Measurements from ENCODE around the gene NR2F1.
A peak's percentile ranks its signal among the peaks of the same experiment; 100 is the strongest.

NR2F1 gene

DNA sequence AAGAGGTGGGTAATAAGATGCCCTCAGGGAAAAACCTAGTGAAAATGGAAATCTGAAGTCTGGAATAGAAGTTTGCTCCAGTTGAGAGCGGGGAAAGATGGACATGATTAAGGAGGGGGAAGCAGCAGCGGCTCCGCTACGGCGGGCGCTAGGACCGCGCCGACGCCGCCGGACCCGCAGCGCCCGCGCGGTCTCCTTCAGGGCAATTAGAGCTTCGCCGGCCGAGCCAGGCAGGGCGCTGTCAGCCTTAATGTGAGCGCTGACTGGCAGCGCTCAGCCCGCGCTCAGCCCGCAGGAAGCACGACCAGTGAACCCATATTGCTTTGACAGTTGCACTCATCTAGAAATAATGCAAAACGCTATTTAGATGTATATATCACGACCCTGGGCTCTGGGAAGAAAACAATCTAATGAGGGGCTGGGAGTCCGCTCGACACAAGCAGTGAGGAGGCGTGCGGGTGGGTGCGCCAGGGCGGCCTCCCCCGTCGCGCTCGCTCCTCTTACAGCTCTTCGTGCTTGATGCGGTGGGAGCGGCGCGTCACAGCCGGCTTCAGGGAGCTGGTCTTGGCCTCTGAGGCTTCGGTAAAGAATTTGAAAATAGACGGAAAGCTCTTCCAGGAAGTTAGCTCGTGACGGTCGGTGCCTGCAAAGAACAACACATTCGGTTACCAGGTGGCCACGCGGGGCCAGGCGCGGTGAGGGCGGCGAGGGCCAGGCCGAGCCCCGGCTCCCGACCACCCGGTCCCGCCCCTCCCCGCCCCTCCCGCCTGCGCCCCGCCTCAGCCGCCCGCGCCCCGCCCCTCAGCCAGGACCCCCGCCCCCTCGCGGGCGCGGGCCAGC lies 37.7 kb downstream of the NR2F1 start:
- Histone ChIP-seq H3K4me1 (ENCODE audit: control insufficient read depth in 2 of 2, insufficient read depth in 2 of 2, low read length in 2 of 2) (peaks cover 0 to 3% of the 10 kb centered on the region in 2 donors), H3K36me3 (ENCODE audit: control insufficient read depth in 2 of 2, insufficient read depth in 2 of 2, low read length in 2 of 2) (no peaks in the 10 kb centered on the region), H3K27ac (ENCODE audit: low read depth in 2 of 2, low read length in 2 of 2) (peak overlapping the region; percentile 39 to 61), H3K9ac (ENCODE audit: low read depth in 1 of 2, low read length in 2 of 2) (peak overlapping the region; percentile 26 to 57), H3K9me3 (ENCODE audit: control insufficient read depth in 2 of 2, low read length in 2 of 2) (no peaks in the 10 kb centered on the region), H3K27me3 (ENCODE audit: control insufficient read depth in 2 of 2, insufficient read depth in 2 of 2, low read length in 2 of 2) (peaks cover 0 to 3% of the 10 kb centered on the region in 2 donors), H3K4me3 (ENCODE audit: low read length in 2 of 2) (peak overlapping the region; percentile 71 to 83)

DNA sequence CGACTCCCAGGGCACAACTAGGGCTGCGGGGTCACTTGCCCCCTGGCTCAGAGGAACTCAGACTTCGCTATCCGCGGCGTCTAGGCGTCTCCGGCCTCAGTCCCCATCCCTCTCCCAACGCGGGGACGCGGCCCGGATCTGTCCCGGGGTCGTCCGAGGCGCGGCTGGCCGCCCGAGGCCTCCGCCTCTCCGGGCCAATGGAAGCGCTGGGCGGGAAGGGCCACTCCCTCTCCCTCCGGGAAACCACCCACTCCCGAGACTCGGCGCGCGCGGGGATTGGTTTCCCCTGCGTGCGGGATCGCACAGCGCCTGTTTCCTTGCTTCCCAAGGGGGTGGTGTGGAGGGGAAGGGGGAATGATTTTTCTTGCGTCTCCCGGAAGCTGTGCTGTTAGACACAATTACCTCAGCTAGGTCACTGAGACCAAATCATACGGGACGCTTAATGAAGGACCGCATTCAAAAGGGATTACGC lies 38.3 kb downstream of the NR2F1 start:
- no peaks in the 10 kb centered on the region for H3K9me3 ChIP-seq (ENCODE audit: control insufficient read depth in 2 of 2, low read length in 2 of 2)
- peak overlapping the region in 1 of 2 donors; percentile 61 for H3K27ac ChIP-seq (ENCODE audit: low read depth in 2 of 2, low read length in 2 of 2)
- H3K36me3 ChIP-seq (ENCODE audit: control insufficient read depth in 2 of 2, insufficient read depth in 2 of 2, low read length in 2 of 2) = no peaks in the 10 kb centered on the region
- H3K9ac ChIP-seq (ENCODE audit: low read depth in 1 of 2, low read length in 2 of 2) = peak overlapping the region in 1 of 2 donors; percentile 57
- peaks cover 0 to 3% of the 10 kb centered on the region in 2 donors for H3K27me3 ChIP-seq (ENCODE audit: control insufficient read depth in 2 of 2, insufficient read depth in 2 of 2, low read length in 2 of 2)
- peaks cover 0 to 3% of the 10 kb centered on the region in 2 donors for H3K4me1 ChIP-seq (ENCODE audit: control insufficient read depth in 2 of 2, insufficient read depth in 2 of 2, low read length in 2 of 2)
- H3K4me3 ChIP-seq (ENCODE audit: low read length in 2 of 2) = peak overlapping the region; percentile 70 to 71

DNA sequence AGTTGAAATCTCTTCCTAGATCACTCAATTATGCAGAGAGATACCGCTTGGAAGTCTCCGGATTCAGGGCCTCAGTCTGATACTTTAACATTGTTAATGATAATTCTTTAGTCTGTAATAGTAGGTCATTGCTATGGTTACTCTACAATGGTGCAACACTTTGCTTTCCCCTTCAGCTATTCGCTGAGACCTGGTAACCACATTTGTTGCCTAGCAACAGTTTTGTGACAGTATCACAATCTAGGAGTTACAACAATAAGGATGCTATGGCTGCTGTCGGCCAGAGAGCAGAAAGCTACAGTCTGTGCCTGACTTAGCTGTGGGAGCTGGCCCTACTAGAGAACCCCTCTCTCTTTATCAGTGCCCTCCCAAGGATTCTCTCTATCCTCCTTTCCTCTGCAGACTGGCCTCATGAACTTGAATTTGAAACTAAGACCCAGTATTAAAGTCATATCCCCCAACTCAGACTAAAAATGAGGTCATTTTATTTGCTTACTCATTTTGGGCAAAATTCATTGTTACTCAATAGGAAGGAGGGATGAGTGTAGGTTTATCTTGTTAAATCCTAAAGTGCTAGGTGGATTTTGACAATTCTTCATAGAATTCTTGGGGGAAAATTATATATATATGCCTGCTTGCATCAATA lies 39.3 kb downstream of the NR2F1 start:
- Histone ChIP-seq H3K27ac (ENCODE audit: low read depth in 2 of 2, low read length in 2 of 2) (no peak overlapping the region), H3K27me3 (ENCODE audit: control insufficient read depth in 2 of 2, insufficient read depth in 2 of 2, low read length in 2 of 2) (peaks cover 0 to 3% of the 10 kb centered on the region in 2 donors), H3K36me3 (ENCODE audit: control insufficient read depth in 2 of 2, insufficient read depth in 2 of 2, low read length in 2 of 2) (no peaks in the 10 kb centered on the region), H3K4me1 (ENCODE audit: control insufficient read depth in 2 of 2, insufficient read depth in 2 of 2, low read length in 2 of 2) (peaks cover 0 to 3% of the 10 kb centered on the region in 2 donors), H3K9me3 (ENCODE audit: control insufficient read depth in 2 of 2, low read length in 2 of 2) (no peaks in the 10 kb centered on the region), H3K4me3 (ENCODE audit: low read length in 2 of 2) (no peak overlapping the region), H3K9ac (ENCODE audit: low read depth in 1 of 2, low read length in 2 of 2) (no peak overlapping the region)

DNA sequence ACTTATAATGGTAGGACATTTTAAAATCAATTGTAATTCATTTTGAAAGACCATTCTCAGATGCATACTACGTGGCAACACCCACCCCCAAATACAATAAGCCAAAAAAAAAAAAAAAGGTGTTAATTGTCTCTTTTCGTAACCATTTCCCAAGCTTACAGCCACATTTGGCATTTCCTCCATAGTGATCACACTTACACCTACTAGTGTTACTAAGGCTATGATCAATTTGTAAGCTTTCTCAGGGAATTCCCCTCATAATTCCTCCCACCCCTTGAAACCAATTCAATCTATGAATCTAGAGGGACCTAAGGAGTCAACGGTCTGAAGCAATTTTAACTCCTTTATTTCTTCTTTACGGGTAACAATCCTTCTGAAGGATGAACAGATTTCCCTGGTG lies 40.1 kb downstream of the NR2F1 start:
- no peak overlapping the region for H3K27ac ChIP-seq (ENCODE audit: low read depth in 2 of 2, low read length in 2 of 2)
- no peaks in the 10 kb centered on the region for H3K36me3 ChIP-seq (ENCODE audit: control insufficient read depth in 2 of 2, insufficient read depth in 2 of 2, low read length in 2 of 2)
- no peaks in the 10 kb centered on the region for H3K9me3 ChIP-seq (ENCODE audit: control insufficient read depth in 2 of 2, low read length in 2 of 2)
- no peak overlapping the region for H3K9ac ChIP-seq (ENCODE audit: low read depth in 1 of 2, low read length in 2 of 2)
- H3K4me3 ChIP-seq (ENCODE audit: low read length in 2 of 2) = no peak overlapping the region
- H3K4me1 ChIP-seq (ENCODE audit: control insufficient read depth in 2 of 2, insufficient read depth in 2 of 2, low read length in 2 of 2) = peaks cover 0 to 3% of the 10 kb centered on the region in 2 donors
- H3K27me3 ChIP-seq (ENCODE audit: control insufficient read depth in 2 of 2, insufficient read depth in 2 of 2, low read length in 2 of 2) = peaks cover 0 to 3% of the 10 kb centered on the region in 2 donors

DNA sequence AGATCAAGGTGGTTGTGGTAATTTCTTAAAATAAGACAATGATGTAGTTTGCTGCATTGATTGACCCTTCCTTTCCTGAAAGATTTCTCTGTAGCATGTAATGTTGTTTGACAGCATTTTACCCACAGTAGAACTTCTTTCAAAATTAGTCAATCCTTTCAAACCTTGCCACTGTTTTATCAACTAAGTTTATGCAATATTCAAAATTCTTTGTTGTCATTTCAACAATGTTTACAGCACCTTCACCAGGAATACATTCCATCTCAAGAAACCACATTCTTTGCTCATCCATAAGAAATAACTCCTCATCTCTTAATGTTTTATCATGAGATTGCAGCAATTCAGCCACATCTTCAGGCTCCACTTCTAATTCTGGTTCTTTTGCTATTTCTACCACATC lies 43.8 kb downstream of the NR2F1 start:
- H3K36me3 ChIP-seq (ENCODE audit: control insufficient read depth in 2 of 2, insufficient read depth in 2 of 2, low read length in 2 of 2) = no peaks in the 10 kb centered on the region
- H3K9me3 ChIP-seq (ENCODE audit: control insufficient read depth in 2 of 2, low read length in 2 of 2) = no peaks in the 10 kb centered on the region
- peaks cover 0 to 3% of the 10 kb centered on the region in 2 donors for H3K27me3 ChIP-seq (ENCODE audit: control insufficient read depth in 2 of 2, insufficient read depth in 2 of 2, low read length in 2 of 2)
- H3K4me3 ChIP-seq (ENCODE audit: low read length in 2 of 2) = no peak overlapping the region
- H3K27ac ChIP-seq (ENCODE audit: low read depth in 2 of 2, low read length in 2 of 2) = no peak overlapping the region
- no peaks in the 10 kb centered on the region for H3K4me1 ChIP-seq (ENCODE audit: control insufficient read depth in 2 of 2, insufficient read depth in 2 of 2, low read length in 2 of 2)
- H3K9ac ChIP-seq (ENCODE audit: low read depth in 1 of 2, low read length in 2 of 2) = no peak overlapping the region

DNA sequence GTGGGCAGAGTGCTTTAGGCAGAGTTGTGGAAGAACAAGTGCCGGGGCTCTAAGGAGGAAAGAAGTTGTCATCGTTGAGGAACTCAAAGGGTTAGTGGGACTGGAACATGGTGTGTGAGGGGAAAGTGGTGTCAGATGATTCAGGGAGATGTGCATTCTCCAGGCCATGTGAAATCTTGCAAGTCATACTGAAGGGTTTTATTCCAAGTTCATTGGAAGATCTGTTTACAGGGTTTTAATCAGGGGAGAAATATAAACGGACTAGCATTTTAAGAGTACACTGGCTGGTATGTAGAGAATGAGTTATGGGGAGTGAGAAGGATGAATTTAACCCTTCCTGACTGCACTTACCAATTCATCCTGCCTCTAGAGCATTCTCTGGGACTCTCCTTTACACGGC lies 49.3 kb downstream of the NR2F1 start:
- Histone ChIP-seq H3K36me3 (ENCODE audit: control insufficient read depth in 2 of 2, insufficient read depth in 2 of 2, low read length in 2 of 2) (no peaks in the 10 kb centered on the region), H3K9ac (ENCODE audit: low read depth in 1 of 2, low read length in 2 of 2) (no peak overlapping the region), H3K27ac (ENCODE audit: low read depth in 2 of 2, low read length in 2 of 2) (no peak overlapping the region), H3K4me3 (ENCODE audit: low read length in 2 of 2) (no peak overlapping the region), H3K9me3 (ENCODE audit: control insufficient read depth in 2 of 2, low read length in 2 of 2) (no peaks in the 10 kb centered on the region), H3K27me3 (ENCODE audit: control insufficient read depth in 2 of 2, insufficient read depth in 2 of 2, low read length in 2 of 2) (no peaks in the 10 kb centered on the region), H3K4me1 (ENCODE audit: control insufficient read depth in 2 of 2, insufficient read depth in 2 of 2, low read length in 2 of 2) (no peaks in the 10 kb centered on the region)

DNA sequence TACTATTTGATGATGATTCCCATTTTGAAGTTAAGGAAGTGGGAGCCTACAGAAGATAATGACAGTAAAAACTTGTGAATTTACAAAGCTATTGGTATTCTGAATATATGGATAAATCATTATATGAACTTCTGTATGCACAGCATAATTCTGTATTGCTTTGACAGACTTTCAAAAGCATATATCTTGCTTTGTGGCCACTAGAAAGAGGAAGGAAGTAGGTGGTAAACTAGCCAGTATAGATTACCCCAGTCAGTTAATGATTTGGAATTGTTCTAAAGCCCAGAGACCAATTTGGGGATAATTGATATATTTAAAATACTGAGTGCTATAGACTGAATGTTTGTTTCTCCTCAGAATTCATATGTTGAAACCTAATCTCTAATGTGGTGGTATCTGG lies 53.0 kb downstream of the NR2F1 start:
- Histone ChIP-seq H3K4me3 (ENCODE audit: low read length in 2 of 2) (no peak overlapping the region), H3K27ac (ENCODE audit: low read depth in 2 of 2, low read length in 2 of 2) (no peak overlapping the region), H3K4me1 (ENCODE audit: control insufficient read depth in 2 of 2, insufficient read depth in 2 of 2, low read length in 2 of 2) (no peaks in the 10 kb centered on the region)

DNA sequence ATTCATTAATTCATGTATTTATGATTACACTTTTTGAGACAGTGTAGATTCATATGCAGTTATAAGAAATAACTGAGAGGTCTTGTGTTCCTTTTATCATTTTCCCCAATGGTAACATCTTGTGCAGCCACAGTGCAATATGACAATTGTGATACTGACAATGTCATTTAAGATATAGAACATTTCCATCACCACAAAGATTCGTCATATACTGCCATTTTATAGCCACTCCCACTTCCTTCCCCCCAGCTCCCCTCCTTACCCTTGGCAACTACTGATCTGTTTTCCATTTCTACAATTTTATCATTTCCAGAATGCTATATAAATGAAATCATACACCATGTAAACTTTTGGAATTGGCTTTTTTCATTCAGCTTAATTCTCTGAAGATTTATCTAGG lies 53.8 kb downstream of the NR2F1 start:
- H3K4me3 ChIP-seq (ENCODE audit: low read length in 2 of 2) = no peak overlapping the region
- no peaks in the 10 kb centered on the region for H3K36me3 ChIP-seq (ENCODE audit: control insufficient read depth in 2 of 2, insufficient read depth in 2 of 2, low read length in 2 of 2)
- H3K9ac ChIP-seq (ENCODE audit: low read depth in 1 of 2, low read length in 2 of 2) = no peak overlapping the region
- no peak overlapping the region for H3K27ac ChIP-seq (ENCODE audit: low read depth in 2 of 2, low read length in 2 of 2)
- no peaks in the 10 kb centered on the region for H3K27me3 ChIP-seq (ENCODE audit: control insufficient read depth in 2 of 2, insufficient read depth in 2 of 2, low read length in 2 of 2)
- no peaks in the 10 kb centered on the region for H3K4me1 ChIP-seq (ENCODE audit: control insufficient read depth in 2 of 2, insufficient read depth in 2 of 2, low read length in 2 of 2)
- H3K9me3 ChIP-seq (ENCODE audit: control insufficient read depth in 2 of 2, low read length in 2 of 2) = no peaks in the 10 kb centered on the region

More for the DNA sequence above, 53.0 kb downstream of the NR2F1 start:
- no peaks in the 10 kb centered on the region for H3K27me3 ChIP-seq (ENCODE audit: control insufficient read depth in 2 of 2, insufficient read depth in 2 of 2, low read length in 2 of 2)
- no peaks in the 10 kb centered on the region for H3K36me3 ChIP-seq (ENCODE audit: control insufficient read depth in 2 of 2, insufficient read depth in 2 of 2, low read length in 2 of 2)
- no peak overlapping the region for H3K9ac ChIP-seq (ENCODE audit: low read depth in 1 of 2, low read length in 2 of 2)
- no peaks in the 10 kb centered on the region for H3K9me3 ChIP-seq (ENCODE audit: control insufficient read depth in 2 of 2, low read length in 2 of 2)

DNA sequence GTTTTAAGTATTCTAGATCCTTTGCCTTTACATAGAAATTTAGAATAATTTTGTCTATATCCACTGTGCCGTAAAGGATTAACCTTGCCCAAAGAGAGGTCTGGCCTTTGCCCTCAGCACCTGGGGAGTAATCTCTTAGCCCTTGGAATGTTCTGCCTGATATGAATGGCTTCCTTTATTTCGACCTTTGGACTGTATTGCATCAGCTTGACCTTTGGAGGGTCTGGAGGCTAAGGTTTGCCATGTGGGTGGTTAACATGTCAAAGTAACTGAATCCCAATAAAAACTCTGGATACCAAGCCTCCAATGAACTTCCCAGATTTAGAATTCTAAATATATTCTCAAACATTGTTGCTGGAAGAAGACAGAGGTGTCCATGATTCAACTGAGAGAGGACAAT lies 54.7 kb downstream of the NR2F1 start:
- Histone ChIP-seq H3K4me1 (ENCODE audit: control insufficient read depth in 2 of 2, insufficient read depth in 2 of 2, low read length in 2 of 2) (no peaks in the 10 kb centered on the region), H3K4me3 (ENCODE audit: low read length in 2 of 2) (no peak overlapping the region), H3K27me3 (ENCODE audit: control insufficient read depth in 2 of 2, insufficient read depth in 2 of 2, low read length in 2 of 2) (no peaks in the 10 kb centered on the region), H3K36me3 (ENCODE audit: control insufficient read depth in 2 of 2, insufficient read depth in 2 of 2, low read length in 2 of 2) (no peaks in the 10 kb centered on the region), H3K9ac (ENCODE audit: low read depth in 1 of 2, low read length in 2 of 2) (no peak overlapping the region), H3K9me3 (ENCODE audit: control insufficient read depth in 2 of 2, low read length in 2 of 2) (no peaks in the 10 kb centered on the region), H3K27ac (ENCODE audit: low read depth in 2 of 2, low read length in 2 of 2) (no peak overlapping the region)

DNA sequence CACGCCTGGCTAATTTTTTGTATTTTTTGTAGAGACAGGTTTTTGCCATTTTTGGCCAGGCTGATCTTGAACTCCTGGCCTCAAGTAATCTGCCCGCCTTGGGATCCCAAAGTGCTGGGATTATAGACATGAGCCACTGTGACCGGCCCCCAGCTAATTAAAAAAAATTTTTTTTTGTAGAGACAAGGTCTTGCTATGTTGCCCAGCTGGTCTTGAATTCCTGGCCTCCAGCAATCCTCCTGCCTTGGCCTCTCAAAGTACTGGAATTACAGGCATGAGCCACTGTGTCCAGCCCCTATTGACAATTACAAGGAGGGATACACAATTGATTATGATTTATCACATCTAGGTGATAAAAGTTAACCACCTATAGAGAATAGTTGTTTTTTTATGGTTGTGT lies 59.5 kb downstream of the NR2F1 start:
- no peak overlapping the region for H3K4me3 ChIP-seq (ENCODE audit: low read length in 2 of 2)
- H3K27me3 ChIP-seq (ENCODE audit: control insufficient read depth in 2 of 2, insufficient read depth in 2 of 2, low read length in 2 of 2) = no peaks in the 10 kb centered on the region
- H3K36me3 ChIP-seq (ENCODE audit: control insufficient read depth in 2 of 2, insufficient read depth in 2 of 2, low read length in 2 of 2) = no peaks in the 10 kb centered on the region
- no peak overlapping the region for H3K27ac ChIP-seq (ENCODE audit: low read depth in 2 of 2, low read length in 2 of 2)
- H3K9ac ChIP-seq (ENCODE audit: low read depth in 1 of 2, low read length in 2 of 2) = no peak overlapping the region
- no peaks in the 10 kb centered on the region for H3K4me1 ChIP-seq (ENCODE audit: control insufficient read depth in 2 of 2, insufficient read depth in 2 of 2, low read length in 2 of 2)
- no peaks in the 10 kb centered on the region for H3K9me3 ChIP-seq (ENCODE audit: control insufficient read depth in 2 of 2, low read length in 2 of 2)
